ENCODE measurements around the gene HTR1A.

DNA sequence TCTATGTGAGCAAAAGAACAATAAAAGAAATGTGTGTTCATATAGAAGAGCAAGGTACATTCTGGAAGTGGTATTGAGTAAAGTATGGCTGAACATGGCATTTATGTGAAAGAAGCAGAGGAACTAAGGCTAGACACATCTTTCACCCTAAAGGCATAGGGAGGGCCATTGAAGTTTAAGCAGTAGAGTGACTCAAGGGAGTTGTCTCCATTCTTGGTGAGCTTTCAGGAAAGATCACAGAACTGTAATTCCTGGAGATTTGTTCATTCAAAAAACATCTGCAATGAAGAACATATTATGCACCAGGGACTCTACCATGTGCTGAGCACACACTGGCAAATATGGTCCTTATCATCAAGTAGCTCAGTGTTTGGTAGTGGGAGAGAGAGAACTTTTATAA, 24.8 kb upstream of the HTR1A start:
- TF ChIP-seq TAF1 (conservative IDR thresholded peaks at IDR 0.05) (no peak), SP1 (IDR thresholded peaks at IDR 0.05) (no peak), RXRA (IDR thresholded peaks at IDR 0.05) (no peak), FOXA2 (IDR thresholded peaks at IDR 0.05) (no peak)
- TF ChIP-seq, protein P1, sequence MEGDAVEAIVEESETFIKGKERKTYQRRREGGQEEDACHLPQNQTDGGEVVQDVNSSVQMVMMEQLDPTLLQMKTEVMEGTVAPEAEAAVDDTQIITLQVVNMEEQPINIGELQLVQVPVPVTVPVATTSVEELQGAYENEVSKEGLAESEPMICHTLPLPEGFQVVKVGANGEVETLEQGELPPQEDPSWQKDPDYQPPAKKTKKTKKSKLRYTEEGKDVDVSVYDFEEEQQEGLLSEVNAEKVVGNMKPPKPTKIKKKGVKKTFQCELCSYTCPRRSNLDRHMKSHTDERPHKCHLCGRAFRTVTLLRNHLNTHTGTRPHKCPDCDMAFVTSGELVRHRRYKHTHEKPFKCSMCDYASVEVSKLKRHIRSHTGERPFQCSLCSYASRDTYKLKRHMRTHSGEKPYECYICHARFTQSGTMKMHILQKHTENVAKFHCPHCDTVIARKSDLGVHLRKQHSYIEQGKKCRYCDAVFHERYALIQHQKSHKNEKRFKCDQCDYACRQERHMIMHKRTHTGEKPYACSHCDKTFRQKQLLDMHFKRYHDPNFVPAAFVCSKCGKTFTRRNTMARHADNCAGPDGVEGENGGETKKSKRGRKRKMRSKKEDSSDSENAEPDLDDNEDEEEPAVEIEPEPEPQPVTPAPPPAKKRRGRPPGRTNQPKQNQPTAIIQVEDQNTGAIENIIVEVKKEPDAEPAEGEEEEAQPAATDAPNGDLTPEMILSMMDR (IDR thresholded peaks at IDR 0.05; ENCODE audit: low read depth, low read length, missing input control), result no peak
- TF ChIP-seq, protein P2, sequence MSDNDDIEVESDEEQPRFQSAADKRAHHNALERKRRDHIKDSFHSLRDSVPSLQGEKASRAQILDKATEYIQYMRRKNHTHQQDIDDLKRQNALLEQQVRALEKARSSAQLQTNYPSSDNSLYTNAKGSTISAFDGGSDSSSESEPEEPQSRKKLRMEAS (IDR thresholded peaks at IDR 0.05), result no peak
- TF ChIP-seq, protein P3, sequence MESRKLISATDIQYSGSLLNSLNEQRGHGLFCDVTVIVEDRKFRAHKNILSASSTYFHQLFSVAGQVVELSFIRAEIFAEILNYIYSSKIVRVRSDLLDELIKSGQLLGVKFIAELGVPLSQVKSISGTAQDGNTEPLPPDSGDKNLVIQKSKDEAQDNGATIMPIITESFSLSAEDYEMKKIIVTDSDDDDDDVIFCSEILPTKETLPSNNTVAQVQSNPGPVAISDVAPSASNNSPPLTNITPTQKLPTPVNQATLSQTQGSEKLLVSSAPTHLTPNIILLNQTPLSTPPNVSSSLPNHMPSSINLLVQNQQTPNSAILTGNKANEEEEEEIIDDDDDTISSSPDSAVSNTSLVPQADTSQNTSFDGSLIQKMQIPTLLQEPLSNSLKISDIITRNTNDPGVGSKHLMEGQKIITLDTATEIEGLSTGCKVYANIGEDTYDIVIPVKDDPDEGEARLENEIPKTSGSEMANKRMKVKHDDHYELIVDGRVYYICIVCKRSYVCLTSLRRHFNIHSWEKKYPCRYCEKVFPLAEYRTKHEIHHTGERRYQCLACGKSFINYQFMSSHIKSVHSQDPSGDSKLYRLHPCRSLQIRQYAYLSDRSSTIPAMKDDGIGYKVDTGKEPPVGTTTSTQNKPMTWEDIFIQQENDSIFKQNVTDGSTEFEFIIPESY (IDR thresholded peaks at IDR 0.05), result no peak
- TF ChIP-seq, protein P4, sequence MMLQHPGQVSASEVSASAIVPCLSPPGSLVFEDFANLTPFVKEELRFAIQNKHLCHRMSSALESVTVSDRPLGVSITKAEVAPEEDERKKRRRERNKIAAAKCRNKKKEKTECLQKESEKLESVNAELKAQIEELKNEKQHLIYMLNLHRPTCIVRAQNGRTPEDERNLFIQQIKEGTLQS (IDR thresholded peaks at IDR 0.05), result no peak
- TF ChIP-seq, protein P5, sequence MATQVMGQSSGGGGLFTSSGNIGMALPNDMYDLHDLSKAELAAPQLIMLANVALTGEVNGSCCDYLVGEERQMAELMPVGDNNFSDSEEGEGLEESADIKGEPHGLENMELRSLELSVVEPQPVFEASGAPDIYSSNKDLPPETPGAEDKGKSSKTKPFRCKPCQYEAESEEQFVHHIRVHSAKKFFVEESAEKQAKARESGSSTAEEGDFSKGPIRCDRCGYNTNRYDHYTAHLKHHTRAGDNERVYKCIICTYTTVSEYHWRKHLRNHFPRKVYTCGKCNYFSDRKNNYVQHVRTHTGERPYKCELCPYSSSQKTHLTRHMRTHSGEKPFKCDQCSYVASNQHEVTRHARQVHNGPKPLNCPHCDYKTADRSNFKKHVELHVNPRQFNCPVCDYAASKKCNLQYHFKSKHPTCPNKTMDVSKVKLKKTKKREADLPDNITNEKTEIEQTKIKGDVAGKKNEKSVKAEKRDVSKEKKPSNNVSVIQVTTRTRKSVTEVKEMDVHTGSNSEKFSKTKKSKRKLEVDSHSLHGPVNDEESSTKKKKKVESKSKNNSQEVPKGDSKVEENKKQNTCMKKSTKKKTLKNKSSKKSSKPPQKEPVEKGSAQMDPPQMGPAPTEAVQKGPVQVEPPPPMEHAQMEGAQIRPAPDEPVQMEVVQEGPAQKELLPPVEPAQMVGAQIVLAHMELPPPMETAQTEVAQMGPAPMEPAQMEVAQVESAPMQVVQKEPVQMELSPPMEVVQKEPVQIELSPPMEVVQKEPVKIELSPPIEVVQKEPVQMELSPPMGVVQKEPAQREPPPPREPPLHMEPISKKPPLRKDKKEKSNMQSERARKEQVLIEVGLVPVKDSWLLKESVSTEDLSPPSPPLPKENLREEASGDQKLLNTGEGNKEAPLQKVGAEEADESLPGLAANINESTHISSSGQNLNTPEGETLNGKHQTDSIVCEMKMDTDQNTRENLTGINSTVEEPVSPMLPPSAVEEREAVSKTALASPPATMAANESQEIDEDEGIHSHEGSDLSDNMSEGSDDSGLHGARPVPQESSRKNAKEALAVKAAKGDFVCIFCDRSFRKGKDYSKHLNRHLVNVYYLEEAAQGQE (IDR thresholded peaks at IDR 0.05), result no peak
